Measurements from ENCODE around the gene VPS25. TPM values are rescaled to one million over a fixed set of nuclear protein-coding genes. Genes with fewer than 3 reads are reported as not detected.
"Not testable (repeated sequence)": the region's sequence is repeated elsewhere in the genome, so short reads cannot be mapped to it uniquely, and the experiment has no call there.

The VPS25 gene
- total RNA-seq, 1 donor from 2014 or later, result 55.6 TPM

DNA sequence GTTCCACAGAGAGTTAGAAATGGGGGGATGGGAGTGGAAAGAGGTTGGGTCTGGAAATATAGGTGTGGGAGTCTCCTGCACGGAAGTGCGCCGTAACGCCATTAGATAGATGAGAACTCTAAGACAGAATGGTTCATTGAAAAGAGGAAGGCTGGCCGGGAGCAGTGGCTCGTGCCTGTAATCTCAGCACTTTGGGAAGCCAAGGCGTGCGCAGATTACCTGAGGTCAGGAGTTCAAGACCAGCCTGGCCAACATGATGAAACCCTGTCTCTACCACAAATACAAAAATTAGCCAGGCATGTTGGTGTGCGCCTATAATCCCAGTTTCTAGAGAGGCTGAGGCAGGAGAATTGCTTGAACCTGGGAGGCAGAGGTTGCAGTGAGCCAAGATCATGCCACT lies 5.2 kb upstream of the VPS25 start:
- not testable (repeated sequence) for DNase-seq (ENCODE audit: low read depth, low spot score)

- not testable (repeated sequence) for DNase-seq (ENCODE audit: low read depth, low spot score)
Observed at GRCh38 chr17:42769964-42770363, 3.3 kb upstream of the VPS25 start.

DNA sequence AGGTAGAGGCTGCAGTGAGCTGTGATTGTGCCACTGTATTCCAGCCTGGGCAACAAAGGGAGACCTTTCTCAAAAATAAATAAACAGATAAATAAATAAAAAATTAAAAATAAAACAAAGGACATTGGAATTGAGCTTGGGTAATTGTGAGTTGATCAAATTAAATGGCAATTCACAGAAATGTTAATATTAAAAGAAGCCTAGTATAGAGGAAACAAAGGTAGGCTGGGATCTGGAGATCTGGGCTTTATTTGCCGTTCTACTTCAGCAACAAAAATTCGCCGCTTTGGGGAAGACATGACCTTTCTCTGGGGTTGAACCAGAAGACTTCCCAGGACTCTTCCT lies 332 bp upstream of the VPS25 start:
- DNase-seq (ENCODE audit: low read depth, low spot score), result no peak

- no peak for DNase-seq (ENCODE audit: low read depth, low spot score)
Observed at GRCh38 chr17:42774066-42774745, 957 bp downstream of the VPS25 start.

DNA sequence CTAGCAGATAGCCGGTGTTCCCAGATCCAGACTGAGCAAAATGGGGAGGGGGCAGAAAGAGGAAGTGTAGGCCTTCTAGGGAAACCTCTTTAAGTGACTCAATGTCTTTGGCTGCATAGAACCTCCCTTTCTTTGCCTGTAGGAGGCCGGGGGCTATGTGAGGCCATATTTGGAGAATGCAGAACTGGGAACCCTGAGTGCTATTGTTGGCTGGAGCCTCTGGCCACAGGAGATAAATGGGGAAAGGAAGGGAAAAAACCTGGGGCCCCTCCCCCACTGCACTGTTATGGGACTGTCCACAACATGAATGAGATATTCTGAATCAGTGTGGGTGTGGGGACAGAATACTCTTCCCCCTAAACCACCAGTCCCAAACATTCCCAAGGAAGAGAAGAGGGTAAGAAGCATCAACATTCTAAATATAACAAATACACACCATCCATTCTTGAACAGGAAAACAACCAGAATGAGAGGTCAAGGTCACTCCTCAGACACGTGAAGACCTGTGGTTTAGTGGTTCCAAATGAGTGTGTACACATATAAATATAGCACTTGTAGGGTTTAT lies 2.4 kb downstream of the VPS25 start:
- no peak for DNase-seq (ENCODE audit: low read depth, low spot score)

DNA sequence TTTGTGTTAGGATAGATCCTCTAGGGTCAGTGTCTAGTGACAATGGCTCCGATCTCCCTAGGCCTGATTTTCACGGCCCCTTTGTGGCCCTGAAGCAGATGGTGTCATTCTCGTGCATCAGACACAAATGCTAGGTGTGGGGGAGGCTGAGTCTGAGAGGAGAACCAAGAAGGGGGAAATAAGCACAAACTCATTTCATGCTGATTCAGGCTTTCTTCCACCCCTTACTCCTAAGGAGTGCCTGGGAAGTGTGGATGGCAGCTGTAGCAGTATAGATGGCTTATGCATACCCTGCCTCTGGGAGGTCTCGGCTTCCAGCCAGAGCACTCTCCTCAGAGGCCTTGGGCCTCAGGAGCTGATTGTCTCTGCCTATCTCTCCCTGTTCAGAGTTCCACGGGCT lies 5.3 kb downstream of the VPS25 start:
- DNase-seq (ENCODE audit: low read depth, low spot score), result no peak

DNA sequence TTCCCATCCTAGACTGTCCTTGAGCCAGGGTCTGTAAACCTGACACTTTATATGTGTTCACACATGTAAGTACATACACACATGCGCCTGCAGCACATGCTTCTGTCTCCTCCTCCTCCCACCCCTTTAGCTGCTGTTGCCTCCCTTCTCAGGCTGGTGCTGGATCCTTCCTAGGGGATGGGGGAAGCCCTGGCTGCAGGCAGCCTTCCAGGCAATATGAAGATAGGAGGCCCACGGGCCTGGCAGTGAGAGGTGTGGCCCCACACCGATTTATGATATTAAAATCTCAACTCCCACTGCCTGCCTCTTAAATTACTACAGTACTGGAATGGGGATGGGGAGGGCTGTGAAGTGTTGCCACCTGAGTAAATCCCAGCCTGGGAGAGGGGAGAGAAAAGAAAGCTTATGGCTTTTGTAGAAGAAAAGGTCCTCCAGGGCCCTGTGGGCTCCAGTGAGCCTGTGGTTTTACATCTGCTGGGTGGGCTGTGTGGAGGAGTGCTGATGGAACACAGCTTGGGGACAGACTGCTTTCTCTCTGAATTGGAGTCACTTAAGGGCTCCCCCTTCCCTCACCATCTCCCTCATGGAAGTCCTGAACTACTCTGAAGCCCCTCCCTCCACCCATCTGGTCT lies 6.2 kb downstream of the VPS25 start:
- DNase-seq (ENCODE audit: low read depth, low spot score), result no peak

GRCh38 chr17:42779936-42780850 lies 6.9 kb downstream of the VPS25 start, which contains the start of gene WNK4:
TSS of gene WNK4 (plus strand) at chr17:42780610. CDS start at chr17:42780699, 89 bp downstream.
- DNase-seq (ENCODE audit: low read depth, low spot score), result no peak

- DNase-seq (ENCODE audit: low read depth, low spot score), result no peak
Observed at GRCh38 chr17:42780851-42781638, 7.8 kb downstream of the VPS25 start.

DNA sequence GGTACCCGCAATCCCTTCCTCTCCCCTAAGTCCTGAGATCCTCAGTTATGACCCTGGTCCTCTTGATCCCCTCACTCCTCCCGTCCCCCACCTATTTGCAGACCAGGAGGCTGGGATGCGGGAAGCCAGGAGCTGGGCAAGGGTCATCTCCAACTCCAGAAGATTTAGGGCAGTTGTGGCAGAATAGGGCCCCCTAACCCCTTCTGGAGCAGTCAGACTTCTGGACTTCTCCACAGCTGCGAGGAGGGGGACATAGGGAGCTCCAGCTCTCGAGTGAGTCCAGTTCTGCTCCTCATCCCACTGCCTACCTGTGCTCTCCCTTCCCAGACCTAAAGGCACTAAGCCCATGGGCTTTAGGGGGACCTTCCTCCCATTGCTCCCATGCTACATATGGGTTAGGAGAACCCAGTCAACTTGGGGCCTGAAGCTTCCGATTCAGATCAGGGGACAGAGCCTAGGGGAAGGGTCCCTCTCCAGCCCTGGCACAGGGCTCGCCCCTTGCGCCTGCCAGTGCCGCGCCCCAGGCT lies 8.5 kb downstream of the VPS25 start:
- no peak for DNase-seq (ENCODE audit: low read depth, low spot score)

DNA sequence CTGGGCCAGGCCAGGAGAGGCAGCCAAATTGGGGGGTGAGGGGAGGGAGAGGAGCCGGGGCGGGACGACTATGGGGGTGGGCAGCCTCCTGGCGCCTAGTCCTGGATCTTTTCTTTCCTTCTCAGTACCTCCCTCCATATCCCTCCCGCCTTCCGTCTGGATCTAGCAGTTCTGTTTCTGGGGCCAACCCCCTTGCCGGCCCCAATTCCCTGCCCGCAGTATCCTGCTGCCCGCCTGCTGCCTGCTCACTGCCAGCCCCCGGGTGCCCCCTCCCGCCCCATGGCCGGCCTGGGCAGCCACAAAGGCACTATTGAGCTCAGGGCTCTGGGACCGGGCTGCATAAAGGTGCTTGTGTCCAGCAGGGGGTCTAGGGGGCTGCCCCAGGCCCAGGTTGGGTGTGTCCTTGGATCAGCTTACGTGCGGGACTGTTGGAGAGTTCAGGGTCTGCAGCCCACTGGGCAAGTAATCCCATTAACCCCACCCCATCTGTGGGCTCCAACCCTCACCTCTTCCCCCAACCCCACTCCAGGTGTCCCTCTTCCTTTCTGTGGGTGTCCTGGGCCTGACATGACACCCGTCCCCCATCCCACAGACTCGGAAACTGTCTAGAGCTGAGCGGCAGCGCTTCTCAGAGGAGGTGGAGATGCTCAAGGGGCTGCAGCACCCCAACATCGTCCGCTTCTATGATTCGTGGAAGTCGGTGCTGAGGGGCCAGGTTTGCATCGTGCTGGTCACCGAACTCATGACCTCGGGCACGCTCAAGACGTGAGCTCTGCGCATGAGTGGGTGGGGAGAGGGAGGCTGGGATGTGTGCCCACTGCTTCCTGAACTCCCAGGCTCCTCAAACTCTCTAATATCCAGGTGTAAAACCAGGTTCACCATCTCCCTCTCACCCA lies 9.2 kb downstream of the VPS25 start:
- DNase-seq (ENCODE audit: low read depth, low spot score), result no peak

DNA sequence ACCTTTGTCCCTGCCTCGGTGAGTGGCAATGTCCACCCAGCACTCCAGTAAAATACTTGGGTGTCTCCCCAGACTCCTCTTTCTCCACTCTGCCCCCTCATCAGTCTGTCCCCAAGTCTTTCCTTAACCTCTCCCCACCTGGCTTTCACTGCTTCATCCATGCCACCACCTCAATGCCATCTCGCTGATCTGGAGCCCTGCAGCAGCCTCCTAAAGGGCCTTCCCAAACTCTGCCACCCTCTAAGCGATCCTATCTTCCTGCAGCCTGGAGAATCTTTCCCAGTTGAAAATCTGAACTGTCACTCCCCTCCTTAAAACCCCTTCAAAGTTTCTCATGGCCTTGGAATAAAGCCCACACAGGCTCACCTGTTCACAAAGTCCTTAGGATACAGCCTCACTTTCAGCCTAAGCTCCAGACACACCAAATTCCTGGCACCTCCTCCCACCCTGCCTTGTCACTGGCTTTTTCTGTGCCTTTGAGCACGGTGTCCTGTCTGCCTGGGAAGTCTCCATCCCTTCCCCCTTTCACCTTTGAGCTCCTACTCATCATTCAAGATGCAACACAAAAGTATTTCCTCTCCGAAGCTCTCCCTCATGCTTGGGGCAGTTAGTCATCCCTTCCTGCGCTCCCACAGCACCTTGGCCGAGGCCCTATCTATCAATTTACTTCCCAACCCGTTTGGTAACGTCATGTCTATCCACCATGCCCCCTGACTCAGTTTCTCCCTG lies 10.0 kb downstream of the VPS25 start:
- no peak for DNase-seq (ENCODE audit: low read depth, low spot score)

DNA sequence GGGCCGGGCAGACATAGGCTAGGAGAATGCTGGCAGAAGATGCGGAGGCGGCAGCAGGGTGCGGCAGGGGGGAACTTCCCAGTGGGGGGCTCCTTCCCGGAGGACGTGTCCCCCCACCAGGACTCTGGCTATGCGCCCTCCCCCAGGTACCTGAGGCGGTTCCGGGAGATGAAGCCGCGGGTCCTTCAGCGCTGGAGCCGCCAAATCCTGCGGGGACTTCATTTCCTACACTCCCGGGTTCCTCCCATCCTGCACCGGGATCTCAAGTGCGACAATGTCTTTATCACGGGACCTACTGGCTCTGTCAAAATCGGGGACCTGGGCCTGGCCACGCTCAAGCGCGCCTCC lies 10.5 kb downstream of the VPS25 start:
- DNase-seq (ENCODE audit: low read depth, low spot score), result no peak

DNA sequence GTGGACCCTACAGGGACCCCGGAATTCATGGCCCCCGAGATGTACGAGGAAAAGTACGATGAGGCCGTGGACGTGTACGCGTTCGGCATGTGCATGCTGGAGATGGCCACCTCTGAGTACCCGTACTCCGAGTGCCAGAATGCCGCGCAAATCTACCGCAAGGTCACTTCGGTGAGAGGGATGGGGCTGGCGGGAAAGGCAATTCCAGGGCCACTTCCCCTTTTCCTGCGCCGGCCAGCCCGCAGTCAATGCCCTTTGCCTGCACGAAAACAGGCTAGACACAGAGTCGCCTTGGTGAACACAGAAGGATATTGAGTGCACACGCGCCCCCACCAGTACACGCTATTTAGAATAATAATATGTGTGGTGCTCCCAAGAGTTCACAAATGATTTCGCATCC lies 11.2 kb downstream of the VPS25 start:
- DNase-seq (ENCODE audit: low read depth, low spot score), result no peak

DNA sequence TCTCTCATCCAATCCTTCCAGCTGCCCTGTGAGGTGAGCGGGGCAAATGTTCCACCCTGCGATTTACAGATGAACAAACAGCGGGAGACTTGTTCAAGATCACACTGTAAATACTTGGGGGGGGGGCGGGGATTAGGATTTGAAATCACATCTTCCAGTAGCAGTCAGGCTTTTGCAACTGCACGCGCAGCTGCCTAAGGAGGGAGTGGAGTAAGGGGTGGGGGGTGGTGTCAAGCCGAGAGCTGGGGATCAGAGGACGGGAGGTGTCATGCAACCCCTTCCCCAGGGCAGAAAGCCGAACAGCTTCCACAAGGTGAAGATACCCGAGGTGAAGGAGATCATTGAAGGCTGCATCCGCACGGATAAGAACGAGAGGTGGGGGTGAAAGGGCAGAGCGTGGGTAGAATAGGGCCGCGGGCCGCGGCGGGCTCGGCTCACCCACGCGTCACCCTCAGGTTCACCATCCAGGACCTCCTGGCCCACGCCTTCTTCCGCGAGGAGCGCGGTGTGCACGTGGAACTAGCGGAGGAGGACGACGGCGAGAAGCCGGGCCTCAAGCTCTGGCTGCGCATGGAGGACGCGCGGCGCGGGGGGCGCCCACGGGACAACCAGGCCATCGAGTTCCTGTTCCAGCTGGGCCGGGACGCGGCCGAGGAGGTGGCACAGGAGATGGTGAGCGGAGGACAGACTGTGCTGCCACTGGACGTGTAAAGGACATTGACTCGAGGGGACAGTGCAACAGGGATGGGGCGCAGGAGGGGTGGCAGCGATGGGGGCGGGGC lies 11.8 kb downstream of the VPS25 start:
- no peak for DNase-seq (ENCODE audit: low read depth, low spot score)

DNA sequence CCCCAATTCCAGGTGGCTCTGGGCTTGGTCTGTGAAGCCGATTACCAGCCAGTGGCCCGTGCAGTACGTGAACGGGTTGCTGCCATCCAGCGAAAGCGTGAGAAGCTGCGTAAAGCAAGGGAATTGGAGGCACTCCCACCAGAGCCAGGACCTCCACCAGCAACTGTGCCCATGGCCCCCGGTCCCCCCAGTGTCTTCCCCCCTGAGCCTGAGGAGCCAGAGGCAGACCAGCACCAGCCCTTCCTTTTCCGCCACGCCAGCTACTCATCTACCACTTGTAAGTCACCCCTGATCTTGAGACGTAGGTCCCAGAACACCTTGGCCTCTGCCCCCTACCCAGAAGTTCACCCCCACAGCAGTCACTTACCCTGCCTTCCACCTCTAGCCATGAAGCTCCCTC lies 14.0 kb downstream of the VPS25 start:
- DNase-seq (ENCODE audit: low read depth, low spot score), result no peak

- no peak for DNase-seq (ENCODE audit: low read depth, low spot score)
Observed at GRCh38 chr17:42791948-42792347, 18.7 kb downstream of the VPS25 start.

- DNase-seq (ENCODE audit: low read depth, low spot score), result no peak
Observed at GRCh38 chr17:42792545-42792944, 19.3 kb downstream of the VPS25 start.

DNA sequence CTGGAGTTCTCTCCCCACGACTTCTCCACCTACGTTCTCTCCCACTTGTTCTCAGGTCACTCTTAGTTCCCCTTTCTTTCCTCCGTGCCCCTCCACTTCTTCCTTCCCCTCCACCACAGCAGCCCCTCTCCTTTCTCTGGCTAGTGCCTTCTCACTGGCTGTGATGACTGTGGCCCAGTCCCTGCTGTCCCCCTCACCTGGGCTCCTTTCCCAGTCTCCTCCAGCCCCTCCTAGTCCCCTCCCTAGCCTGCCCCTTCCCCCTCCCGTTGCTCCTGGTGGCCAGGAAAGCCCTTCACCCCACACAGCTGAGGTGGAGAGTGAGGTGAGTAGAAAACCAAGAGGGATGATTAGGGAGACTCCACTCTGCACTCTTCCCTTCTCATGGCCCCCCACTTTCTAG lies 21.8 kb downstream of the VPS25 start:
- no peak for DNase-seq (ENCODE audit: low read depth, low spot score)

Data from pulmonary artery endothelial cell (primary cell).